Measurements from ENCODE around the gene FGD6.

Gene FGD6

DNA sequence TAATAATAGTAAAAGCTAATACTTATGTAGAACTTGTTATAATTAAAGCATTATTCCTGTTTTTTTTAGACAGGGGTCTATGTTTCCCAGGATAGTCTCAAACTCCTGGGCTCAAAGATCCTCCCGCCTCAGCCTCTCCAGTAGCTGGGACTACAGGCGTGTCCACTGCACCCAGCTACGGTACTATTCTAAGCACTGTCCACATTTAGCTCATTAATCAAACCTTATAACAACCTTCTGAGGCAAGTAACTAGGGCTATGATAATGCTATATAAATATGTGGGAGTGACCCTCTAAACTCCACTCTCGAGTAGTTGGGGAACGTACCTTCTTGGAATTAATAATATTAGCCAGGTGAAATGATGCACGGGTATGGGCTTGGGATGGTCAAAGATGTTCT, 83.2 kb downstream of the FGD6 start:
- no peak overlapping the region for H4K91ac ChIP-seq (ENCODE audit: low read depth, low read length)
- H3K4ac ChIP-seq (ENCODE audit: low read depth, low read length), result no peak overlapping the region
- no peak overlapping the region for H4K8ac ChIP-seq (ENCODE audit: low read depth, low read length)
- no peak overlapping the region for H4K12ac ChIP-seq (ENCODE audit: low read depth, low read length)
- WGBS (ENCODE audit: extremely low coverage, insufficient coverage, insufficient read length), result no CpG with 5 or more reads among the region's 6 CpGs
- no peak overlapping the region for H3K4me3 ChIP-seq (ENCODE audit: low read depth, low read length)
- no peak for DNase-seq
- H3K18ac ChIP-seq (ENCODE audit: low read length), result no peak overlapping the region
- H3K79me2 ChIP-seq (ENCODE audit: control insufficient read depth, insufficient read depth, low read length, poor library complexity), result no peaks in the 10 kb centered on the region
- H2BK12ac ChIP-seq (ENCODE audit: low read length), result no peak overlapping the region
- no peak overlapping the region for H3K23ac ChIP-seq (ENCODE audit: low read length)
- peaks cover 15 to 16% of the 10 kb centered on the region in 2 experiments for H3K36me3 ChIP-seq (ENCODE audit: control insufficient read depth in 1 of 2, insufficient read depth in 2 of 2, low read length in 2 of 2)
- H3K27ac ChIP-seq (ENCODE audit: low read depth, low read length), result peak overlapping the region; percentile 37
- H2BK120ac ChIP-seq (ENCODE audit: insufficient read depth, low read length, poor library complexity), result no peak overlapping the region
- H3K79me1 ChIP-seq (ENCODE audit: low read length), result no peaks in the 10 kb centered on the region
- no peaks in the 10 kb centered on the region for H3K9me3 ChIP-seq (ENCODE audit: insufficient read depth, low read depth, low read length)
- H2AFZ ChIP-seq (ENCODE audit: insufficient read depth, low read length, poor library complexity), result no peak overlapping the region
- H3K4me2 ChIP-seq (ENCODE audit: low read length), result no peak overlapping the region
- H3K4me1 ChIP-seq (ENCODE audit: control insufficient read depth in 1 of 2, insufficient read depth in 2 of 2, low read length in 2 of 2), result peaks cover 3 to 4% of the 10 kb centered on the region in 2 experiments
- no peak overlapping the region for H3K9ac ChIP-seq (ENCODE audit: low read length)
- no peak overlapping the region for H3K14ac ChIP-seq (ENCODE audit: low read length)
- H2AK5ac ChIP-seq (ENCODE audit: low read length), result no peak overlapping the region
- no peak overlapping the region for H2BK5ac ChIP-seq (ENCODE audit: low read depth, low read length, poor library complexity)
- no peaks in the 10 kb centered on the region for H3K27me3 ChIP-seq (ENCODE audit: insufficient read depth, low read length)

DNA sequence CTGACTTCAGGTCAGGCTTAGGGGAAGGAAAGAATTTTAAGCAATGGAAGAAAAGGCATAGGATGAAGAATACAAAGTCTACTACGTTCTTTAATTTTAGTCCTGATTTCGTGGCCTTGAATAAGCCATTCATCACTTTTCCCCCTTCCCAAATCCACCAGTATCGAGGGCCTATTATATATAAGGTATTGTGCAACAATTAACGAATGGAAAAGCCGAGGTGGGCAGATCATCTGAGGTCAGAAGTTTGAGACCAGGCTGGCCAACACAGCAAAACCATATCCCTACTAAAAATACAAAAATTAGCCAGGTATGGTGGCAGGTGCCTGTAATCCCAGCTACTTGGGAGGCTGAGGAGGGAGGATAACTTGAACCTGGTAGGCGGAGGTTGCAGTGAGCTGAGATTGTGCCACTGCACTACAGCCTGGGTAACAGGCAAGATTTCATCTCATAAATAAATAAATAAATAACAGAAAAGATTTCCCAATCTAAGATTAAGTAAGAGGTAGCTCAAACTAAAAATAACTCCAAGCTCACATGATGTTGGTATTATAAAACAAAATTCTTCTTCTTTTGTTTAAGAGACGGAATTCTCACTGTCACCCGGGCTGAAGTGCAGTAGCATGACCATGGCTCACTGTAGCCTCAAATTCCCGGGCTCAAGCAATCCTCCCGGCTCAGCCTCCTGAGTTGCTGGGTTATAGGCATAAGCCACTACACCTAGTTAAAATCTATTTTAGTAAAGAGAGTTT, 85.5 kb downstream of the FGD6 start:
- H3K27me3 ChIP-seq (ENCODE audit: insufficient read depth, low read length), result no peaks in the 10 kb centered on the region
- H3K79me1 ChIP-seq (ENCODE audit: low read length), result no peaks in the 10 kb centered on the region
- no peak overlapping the region for H2BK12ac ChIP-seq (ENCODE audit: low read length)
- H3K14ac ChIP-seq (ENCODE audit: low read length), result no peak overlapping the region
- H3K4me3 ChIP-seq (ENCODE audit: low read depth, low read length), result no peak overlapping the region
- H4K91ac ChIP-seq (ENCODE audit: low read depth, low read length), result no peak overlapping the region
- peaks cover 0 to 2% of the 10 kb centered on the region in 2 experiments for H3K4me1 ChIP-seq (ENCODE audit: control insufficient read depth in 1 of 2, insufficient read depth in 2 of 2, low read length in 2 of 2)
- WGBS (ENCODE audit: extremely low coverage, insufficient coverage, insufficient read length), result no CpG with 5 or more reads among the region's 10 CpGs
- no peak overlapping the region for H3K4me2 ChIP-seq (ENCODE audit: low read length)
- H2AK5ac ChIP-seq (ENCODE audit: low read length), result no peak overlapping the region
- H2BK5ac ChIP-seq (ENCODE audit: low read depth, low read length, poor library complexity), result no peak overlapping the region
- H3K27ac ChIP-seq (ENCODE audit: low read depth, low read length), result no peak overlapping the region
- no peaks in the 10 kb centered on the region for H3K79me2 ChIP-seq (ENCODE audit: control insufficient read depth, insufficient read depth, low read length, poor library complexity)
- peak in 1 of 2 donors; percentile 21 for DNase-seq
- no peak overlapping the region for H2AFZ ChIP-seq (ENCODE audit: insufficient read depth, low read length, poor library complexity)
- no peaks in the 10 kb centered on the region for H3K9me3 ChIP-seq (ENCODE audit: insufficient read depth, low read depth, low read length)
- no peak overlapping the region for H4K12ac ChIP-seq (ENCODE audit: low read depth, low read length)
- no peak overlapping the region for H3K23ac ChIP-seq (ENCODE audit: low read length)
- H3K4ac ChIP-seq (ENCODE audit: low read depth, low read length), result no peak overlapping the region
- peaks cover 14 to 15% of the 10 kb centered on the region in 2 experiments for H3K36me3 ChIP-seq (ENCODE audit: control insufficient read depth in 1 of 2, insufficient read depth in 2 of 2, low read length in 2 of 2)
- H3K18ac ChIP-seq (ENCODE audit: low read length), result no peak overlapping the region
- no peak overlapping the region for H2BK120ac ChIP-seq (ENCODE audit: insufficient read depth, low read length, poor library complexity)
- H4K8ac ChIP-seq (ENCODE audit: low read depth, low read length), result no peak overlapping the region
- H3K9ac ChIP-seq (ENCODE audit: low read length), result no peak overlapping the region

- Histone ChIP-seq H3K4me2 (ENCODE audit: low read length) (no peak overlapping the region), H3K4ac (ENCODE audit: low read depth, low read length) (no peak overlapping the region)
- peak in 1 of 2 donors; percentile 41 for DNase-seq
Observed at GRCh38 chr12:95130096-95130495, 87.2 kb downstream of the FGD6 start.

GRCh38 chr12:95129115-95129514, 88.2 kb downstream of the FGD6 start:
- no peak overlapping the region for H2BK12ac ChIP-seq (ENCODE audit: low read length)
- H3K4me2 ChIP-seq (ENCODE audit: low read length), result no peak overlapping the region
- H3K4me1 ChIP-seq (ENCODE audit: control insufficient read depth in 1 of 2, insufficient read depth in 2 of 2, low read length in 2 of 2), result peaks cover 0 to 2% of the 10 kb centered on the region in 2 experiments
- no CpG with 5 or more reads among the region's 2 CpGs for WGBS (ENCODE audit: extremely low coverage, insufficient coverage, insufficient read length)
- no peak overlapping the region for H3K14ac ChIP-seq (ENCODE audit: low read length)
- H4K91ac ChIP-seq (ENCODE audit: low read depth, low read length), result no peak overlapping the region
- no peak for DNase-seq
- no peaks in the 10 kb centered on the region for H3K79me1 ChIP-seq (ENCODE audit: low read length)
- no peak overlapping the region for H3K4ac ChIP-seq (ENCODE audit: low read depth, low read length)
- H3K23ac ChIP-seq (ENCODE audit: low read length), result no peak overlapping the region
- no peak overlapping the region for H2BK120ac ChIP-seq (ENCODE audit: insufficient read depth, low read length, poor library complexity)
- no peaks in the 10 kb centered on the region for H3K9me3 ChIP-seq (ENCODE audit: insufficient read depth, low read depth, low read length)
- no peak overlapping the region for H3K4me3 ChIP-seq (ENCODE audit: low read depth, low read length)
- H2BK5ac ChIP-seq (ENCODE audit: low read depth, low read length, poor library complexity), result peak overlapping the region; percentile 21
- no peak overlapping the region for H4K12ac ChIP-seq (ENCODE audit: low read depth, low read length)
- no peaks in the 10 kb centered on the region for H3K27me3 ChIP-seq (ENCODE audit: insufficient read depth, low read length)
- peaks cover 13 to 15% of the 10 kb centered on the region in 2 experiments for H3K36me3 ChIP-seq (ENCODE audit: control insufficient read depth in 1 of 2, insufficient read depth in 2 of 2, low read length in 2 of 2)
- H3K79me2 ChIP-seq (ENCODE audit: control insufficient read depth, insufficient read depth, low read length, poor library complexity), result no peaks in the 10 kb centered on the region
- no peak overlapping the region for H4K8ac ChIP-seq (ENCODE audit: low read depth, low read length)
- no peak overlapping the region for H3K9ac ChIP-seq (ENCODE audit: low read length)
- H3K27ac ChIP-seq (ENCODE audit: low read depth, low read length), result no peak overlapping the region
- no peak overlapping the region for H3K18ac ChIP-seq (ENCODE audit: low read length)
- no peak overlapping the region for H2AFZ ChIP-seq (ENCODE audit: insufficient read depth, low read length, poor library complexity)
- H2AK5ac ChIP-seq (ENCODE audit: low read length), result no peak overlapping the region

More at GRCh38 chr12:95130096-95130495, 87.2 kb downstream of the FGD6 start:
- no peak overlapping the region for H4K91ac ChIP-seq (ENCODE audit: low read depth, low read length)
- H4K12ac ChIP-seq (ENCODE audit: low read depth, low read length), result no peak overlapping the region
- no peak overlapping the region for H3K14ac ChIP-seq (ENCODE audit: low read length)
- no peaks in the 10 kb centered on the region for H3K9me3 ChIP-seq (ENCODE audit: insufficient read depth, low read depth, low read length)
- H3K27ac ChIP-seq (ENCODE audit: low read depth, low read length), result peak overlapping the region; percentile 43
- peaks cover 0 to 2% of the 10 kb centered on the region in 2 experiments for H3K4me1 ChIP-seq (ENCODE audit: control insufficient read depth in 1 of 2, insufficient read depth in 2 of 2, low read length in 2 of 2)
- H2BK120ac ChIP-seq (ENCODE audit: insufficient read depth, low read length, poor library complexity), result no peak overlapping the region
- H3K27me3 ChIP-seq (ENCODE audit: insufficient read depth, low read length), result no peaks in the 10 kb centered on the region
- H2BK12ac ChIP-seq (ENCODE audit: low read length), result no peak overlapping the region
- H3K79me2 ChIP-seq (ENCODE audit: control insufficient read depth, insufficient read depth, low read length, poor library complexity), result no peaks in the 10 kb centered on the region
- H3K79me1 ChIP-seq (ENCODE audit: low read length), result no peaks in the 10 kb centered on the region
- no peak overlapping the region for H3K18ac ChIP-seq (ENCODE audit: low read length)
- no peak overlapping the region for H2BK5ac ChIP-seq (ENCODE audit: low read depth, low read length, poor library complexity)
- H4K8ac ChIP-seq (ENCODE audit: low read depth, low read length), result no peak overlapping the region
- no peak overlapping the region for H2AFZ ChIP-seq (ENCODE audit: insufficient read depth, low read length, poor library complexity)
- no peak overlapping the region for H2AK5ac ChIP-seq (ENCODE audit: low read length)
- H3K9ac ChIP-seq (ENCODE audit: low read length), result no peak overlapping the region
- WGBS (ENCODE audit: extremely low coverage, insufficient coverage, insufficient read length), result no CpG with 5 or more reads among the region's 1 CpG
- peaks cover 17 to 22% of the 10 kb centered on the region in 2 experiments for H3K36me3 ChIP-seq (ENCODE audit: control insufficient read depth in 1 of 2, insufficient read depth in 2 of 2, low read length in 2 of 2)
- H3K4me3 ChIP-seq (ENCODE audit: low read depth, low read length), result no peak overlapping the region
- no peak overlapping the region for H3K23ac ChIP-seq (ENCODE audit: low read length)
